Heart left ventricle (tissue), 16 donors: ENCODE results near the gene DNAJB4. TPM values are rescaled to one million over a fixed set of nuclear protein-coding genes. Genes with fewer than 3 reads are reported as not detected.
"Not testable (repeated sequence)": the region's sequence is repeated elsewhere in the genome, so short reads cannot be mapped to it uniquely, and the experiment has no call there.

Experiments
- ATAC-seq, 4 donors: fragments of 200-7000 bp; cut with Tn5 transposase; one replicate each; pipeline ENCODE4 v1.9.1; 2020 to 2022; ENCODE audit warnings: moderate library complexity in 4 of 4, mild to moderate bottlenecking in 3 of 4, moderate number of reproducible peaks in 1 of 4
- DNase-seq, 5 donors: peaks; one replicate each; pipeline ENCODE4 v3.0.0-alpha.2; 2020
- H3K27ac ChIP-seq, 12 donors: fragments of 200-600 bp; sonication (generic) in 4 of 12; one replicate each; pipeline versions ENCODE4 v1.5.0 to v1.8.0; 2016 to 2022; ENCODE audit warnings: mild to moderate bottlenecking in 2 of 12
- H3K27me3 ChIP-seq, 9 donors: fragments of 200-600 bp; sonication (generic) in 2 of 9; one replicate each; pipeline versions ENCODE4 v1.5.1 to v1.8.0; 2016 to 2022; ENCODE audit warnings: mild to moderate bottlenecking in 3 of 9
- H3K36me3 ChIP-seq, 9 donors: fragments of 200-600 bp; sonication (generic) in 2 of 9; one replicate each; pipeline versions ENCODE4 v1.5.0 to v1.8.0; 2018 to 2022; ENCODE audit warnings: mild to moderate bottlenecking in 2 of 9
- H3K4me1 ChIP-seq, 12 donors: fragments of 200-600 bp; sonication (generic) in 4 of 12; one replicate each; pipeline versions ENCODE4 v1.5.0 to v1.8.0; 2016 to 2022; ENCODE audit warnings: mild to moderate bottlenecking in 3 of 12
- H3K4me3 ChIP-seq, 12 donors: fragments of 200-600 bp; sonication (generic) in 4 of 12; one replicate each; pipeline versions ENCODE4 v1.5.0 to v1.8.0; 2017 to 2022; ENCODE audit warnings: mild to moderate bottlenecking in 9 of 12, moderate library complexity in 4 of 12
- H3K9me3 ChIP-seq, 12 donors: fragments of 200-600 bp; sonication (generic) in 4 of 12; one replicate each; pipeline versions ENCODE4 v1.5.0 to v1.8.0; 2016 to 2022; ENCODE audit warnings: mild to moderate bottlenecking in 1 of 12
- POLR2A ChIP-seq, 2 donors: fragments of 450-650 bp; IDR thresholded peaks; one replicate each; pipeline ENCODE4 v1.6.1; 2017; ENCODE audit warnings: antibody characterized with exemption in 2 of 2, mild to moderate bottlenecking in 2 of 2, moderate library complexity in 2 of 2
- WGBS, 4 donors: extraction: QIAGEN DNeasy Blood & Tissue Kit in 2 of 4; methylation state at CpG; one replicate each; pipeline versions ENCODE4 v1.1.5 to v1.1.7; 2013 to 2018; 5-methylcytosine and 5-hydroxymethylcytosine counted together
- intact Hi-C, 10 donors: fragments of 100-400 bp; cut with DNase I; formaldehyde crosslinking; loops; one replicate each; pipeline versions ENCODE4 v1.11.1 to v1.14.2; 2022
- polyA plus RNA-seq, 2 donors: library from polyadenylated mRNA; stranded (reverse); fragments of 200-250 nt; gene quantifications; one replicate each; pipeline ENCODE4 v1.2.3, GENCODE V29; 2013
- total RNA-seq, 9 donors: library from RNA; depleted of rRNA in 2 of 9; stranded (reverse); fragments of >200 nt in 2 of 9; fragmentation: NEBNext Ultra II Directional in 3 of 9; extraction: Animal tissue kit (Norgen Biotek cat#: 25700) in 3 of 9; gene quantifications; one replicate each; pipeline versions ENCODE4 v1.1.0 to v1.2.4, GENCODE V29; 2016 to 2023
- TF ChIP-seq, protein P1 (sequence below), 12 donors: fragments of 200-600 bp; sonication (generic) in 4 of 12; IDR thresholded peaks; one replicate each; pipeline versions ENCODE4 v1.5.0 to v1.8.0; 2018 to 2022; ENCODE audit warnings: antibody characterized with exemption in 12 of 12, mild to moderate bottlenecking in 5 of 12
- donor health status: ischemic (EF 13 %, LVEDD 7.1; RV severe dilation, severe dysfunction).
- donor health status: healthy with polysubstance abuse.
- donor health status: DM: no; HTN: yes; CAD: no.
- donor health status: DM: no; HTN: no; CAD: no.
- donor health status: ischemic (EF 25% LVEDD 6.9; RV normal size, moderate dysfunction).
- donor health status: ischemic (EF 25% LVEDD 5.7; RV mildly dilated, moderate dysfunction).
- donor health status: healthy.
- donor health status: DM: yes; HTN: yes; CAD: no.
- donor health status: ischemic (EF 35%, LVEDD 5.7; RV mildly dilated, moderate dysfunction).
- donor health status: nonischemic (EF 11% LVEDD 7.7; RV severe dilation, severe dysfunction).
- donor health status: DM: yes; HTN: yes; CAD: no.
- donor health status: PGD.
- donor health status: ischemic (EF 29% LVEDD 5.4; RV normal size, mild dysfunction).
- donor health status: nonischemic (EF 23%, LVEDD 6.1; RV moderate dilation, normal function).

Gene DNAJB4
- total and polyA plus RNA-seq, 11 donors = 35.2 to 190 (median 95.9) TPM

GRCh38 chr1:78019024-78019423 is 14.3 kb downstream of the DNAJB4 start:
- DNase-seq = no peak
- intact Hi-C loops = no loop called here
- Histone ChIP-seq H3K36me3 (peaks cover 0 to 51% (median 24%) of the 10 kb centered on the region in 9 donors), H3K9me3 (peaks cover 0 to 5% (median 0%) of the 10 kb centered on the region in 12 donors), H3K27me3 (no peaks in the 10 kb centered on the region), H3K4me3 (no peak overlapping the region), H3K27ac (no peak overlapping the region), H3K4me1 (peaks cover 0 to 26% (median 8%) of the 10 kb centered on the region in 12 donors)
- 70 to 79% (median 78%) methylated on average over 1 of the region's 1 CpG for WGBS, 4 donors
- ATAC-seq = peak in 1 of 4 donors; percentile 66
- no peak for TF ChIP-seq POLR2A (IDR thresholded peaks at IDR 0.05)

GRCh38 chr1:78021134-78021533 is 16.4 kb downstream of the DNAJB4 start:
- H3K27ac ChIP-seq, intact Hi-C loops: not testable (repeated sequence)

GRCh38 chr1:78029793-78030192 is 25.1 kb downstream of the DNAJB4 start:
- H3K4me3 ChIP-seq = no peak overlapping the region
- no peaks in the 10 kb centered on the region for H3K9me3 ChIP-seq
- H3K27me3 ChIP-seq = no peaks in the 10 kb centered on the region
- DNase-seq (no peak), ATAC-seq (no peak)
- 84 to 90% (median 88%) methylated on average over 4 of the region's 4 CpGs for WGBS, 4 donors
- H3K4me1 ChIP-seq = peaks cover 0 to 16% (median 0%) of the 10 kb centered on the region in 12 donors
- intact Hi-C loops = loop anchor here in 1 of 10 donors (10.0 kb wide), 1 partner anchor 75 kb away; no protein-coding TSS in a partner anchor
- no peak overlapping the region for H3K27ac ChIP-seq
- no peaks in the 10 kb centered on the region for H3K36me3 ChIP-seq
- no peak for TF ChIP-seq POLR2A (IDR thresholded peaks at IDR 0.05)
- TF ChIP-seq, protein P1, sequence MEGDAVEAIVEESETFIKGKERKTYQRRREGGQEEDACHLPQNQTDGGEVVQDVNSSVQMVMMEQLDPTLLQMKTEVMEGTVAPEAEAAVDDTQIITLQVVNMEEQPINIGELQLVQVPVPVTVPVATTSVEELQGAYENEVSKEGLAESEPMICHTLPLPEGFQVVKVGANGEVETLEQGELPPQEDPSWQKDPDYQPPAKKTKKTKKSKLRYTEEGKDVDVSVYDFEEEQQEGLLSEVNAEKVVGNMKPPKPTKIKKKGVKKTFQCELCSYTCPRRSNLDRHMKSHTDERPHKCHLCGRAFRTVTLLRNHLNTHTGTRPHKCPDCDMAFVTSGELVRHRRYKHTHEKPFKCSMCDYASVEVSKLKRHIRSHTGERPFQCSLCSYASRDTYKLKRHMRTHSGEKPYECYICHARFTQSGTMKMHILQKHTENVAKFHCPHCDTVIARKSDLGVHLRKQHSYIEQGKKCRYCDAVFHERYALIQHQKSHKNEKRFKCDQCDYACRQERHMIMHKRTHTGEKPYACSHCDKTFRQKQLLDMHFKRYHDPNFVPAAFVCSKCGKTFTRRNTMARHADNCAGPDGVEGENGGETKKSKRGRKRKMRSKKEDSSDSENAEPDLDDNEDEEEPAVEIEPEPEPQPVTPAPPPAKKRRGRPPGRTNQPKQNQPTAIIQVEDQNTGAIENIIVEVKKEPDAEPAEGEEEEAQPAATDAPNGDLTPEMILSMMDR (IDR thresholded peaks at IDR 0.05) = no peak

More at GRCh38 chr1:78021134-78021533, 16.4 kb downstream of the DNAJB4 start:
- H3K27me3 ChIP-seq, H3K4me3 ChIP-seq, H3K9me3 ChIP-seq, DNase-seq, ATAC-seq: not testable (repeated sequence)
- Histone ChIP-seq H3K36me3 (peaks cover 0 to 35% (median 15%) of the 10 kb centered on the region in 9 donors), H3K4me1 (peaks cover 0 to 13% (median 2%) of the 10 kb centered on the region in 12 donors)
- 95 to 97% (median 96%) methylated on average over 4 of the region's 4 CpGs for WGBS, 4 donors

DNA sequence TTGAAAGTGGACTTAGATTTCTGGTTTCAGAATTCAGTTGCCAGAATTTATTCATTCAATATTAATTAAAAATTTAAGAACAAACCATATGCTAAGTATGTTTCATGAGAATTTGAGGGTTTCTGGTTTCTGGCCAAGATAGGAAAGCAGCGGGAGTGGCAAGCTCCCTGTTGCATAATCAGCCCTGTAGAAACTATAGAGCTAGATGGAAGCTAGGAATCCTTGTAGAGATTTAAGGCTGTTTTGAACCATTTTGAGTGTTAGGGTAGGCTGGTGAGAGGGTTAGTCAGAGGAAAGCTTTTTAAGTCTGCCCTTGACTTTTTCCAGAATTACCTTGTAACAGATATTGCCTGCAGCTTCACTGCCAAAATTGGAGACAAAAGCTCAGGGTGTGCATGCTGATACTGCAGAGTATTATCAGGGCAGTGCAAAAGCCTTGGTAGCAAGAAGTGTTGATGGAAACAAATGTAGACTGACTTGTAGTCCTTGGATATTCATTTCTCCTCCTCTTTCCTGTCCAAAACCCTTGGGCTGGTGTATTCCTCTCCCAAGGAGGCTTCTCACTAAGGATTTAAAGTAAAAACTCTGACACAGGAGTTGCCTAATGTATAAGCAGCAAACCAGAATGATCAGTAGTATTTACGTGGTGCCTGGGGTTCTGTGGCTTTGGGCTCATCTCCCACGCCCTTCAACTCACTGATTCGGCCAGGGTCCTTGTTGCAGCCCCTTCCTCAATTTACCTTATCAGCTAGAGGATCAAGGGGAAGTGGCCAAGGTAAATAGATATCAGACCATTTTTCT is 28.5 kb downstream of the DNAJB4 start:
- Histone ChIP-seq H3K9me3 (no peaks in the 10 kb centered on the region), H3K4me3 (no peak overlapping the region), H3K27me3 (no peaks in the 10 kb centered on the region), H3K4me1 (peaks cover 0 to 21% (median 0%) of the 10 kb centered on the region in 12 donors), H3K27ac (peak overlapping the region in 6 of 12 donors; percentile 6 to 60 (median 30)), H3K36me3 (no peaks in the 10 kb centered on the region)
- 76 to 85% (median 81%) methylated on average over 4 of the region's 4 CpGs for WGBS, 4 donors
- intact Hi-C loops = loop anchor here in 1 of 10 donors (10.0 kb wide), 1 partner anchor 72 kb away; no protein-coding TSS in a partner anchor
- no peak for DNase-seq
- no peak for TF ChIP-seq POLR2A (IDR thresholded peaks at IDR 0.05)
- TF ChIP-seq, protein P1 (IDR thresholded peaks at IDR 0.05) = no peak
- peak; percentile 76 to 88 (median 86) for ATAC-seq

- Histone ChIP-seq H3K4me3 (no peak overlapping the region), H3K27me3 (no peaks in the 10 kb centered on the region), H3K27ac (peak overlapping the region in 5 of 12 donors; percentile 11 to 60 (median 31)), H3K4me1 (peaks cover 0 to 25% (median 0%) of the 10 kb centered on the region in 12 donors), H3K9me3 (no peaks in the 10 kb centered on the region), H3K36me3 (no peaks in the 10 kb centered on the region)
- TF ChIP-seq, protein P1 (IDR thresholded peaks at IDR 0.05) = no peak
- no peak for TF ChIP-seq POLR2A (IDR thresholded peaks at IDR 0.05)
- intact Hi-C loops = loop anchor here in 1 of 10 donors (10.0 kb wide), 1 partner anchor 71 kb away; no protein-coding TSS in a partner anchor
- DNase-seq (no peak), ATAC-seq (no peak)
- 71 to 85% (median 83%) methylated on average over 3 of the region's 3 CpGs for WGBS, 4 donors
Measured at GRCh38 chr1:78033797-78034172, 29.0 kb downstream of the DNAJB4 start.
